Fibroblast of skin of left quadriceps (primary cell): Measurements from ENCODE around the gene ARMS2.

Source experiments
- DNase-seq, 2 experiments: peaks; one replicate each; pipeline ENCODE4 v3.0.0-alpha.2; 2013; ENCODE audit warnings: low read depth in 2 of 2

ARMS2 gene

GRCh38 chr10:122471531-122472177 is 17.2 kb downstream of the ARMS2 start:
- DNase-seq, result no peak

GRCh38 chr10:122473116-122473515 is 18.7 kb downstream of the ARMS2 start:
- no peak for DNase-seq

- DNase-seq, result no peak
Measured at GRCh38 chr10:122474131-122474818, 19.8 kb downstream of the ARMS2 start.

GRCh38 chr10:122475100-122475499 is 20.6 kb downstream of the ARMS2 start:
- DNase-seq, result no peak

DNA sequence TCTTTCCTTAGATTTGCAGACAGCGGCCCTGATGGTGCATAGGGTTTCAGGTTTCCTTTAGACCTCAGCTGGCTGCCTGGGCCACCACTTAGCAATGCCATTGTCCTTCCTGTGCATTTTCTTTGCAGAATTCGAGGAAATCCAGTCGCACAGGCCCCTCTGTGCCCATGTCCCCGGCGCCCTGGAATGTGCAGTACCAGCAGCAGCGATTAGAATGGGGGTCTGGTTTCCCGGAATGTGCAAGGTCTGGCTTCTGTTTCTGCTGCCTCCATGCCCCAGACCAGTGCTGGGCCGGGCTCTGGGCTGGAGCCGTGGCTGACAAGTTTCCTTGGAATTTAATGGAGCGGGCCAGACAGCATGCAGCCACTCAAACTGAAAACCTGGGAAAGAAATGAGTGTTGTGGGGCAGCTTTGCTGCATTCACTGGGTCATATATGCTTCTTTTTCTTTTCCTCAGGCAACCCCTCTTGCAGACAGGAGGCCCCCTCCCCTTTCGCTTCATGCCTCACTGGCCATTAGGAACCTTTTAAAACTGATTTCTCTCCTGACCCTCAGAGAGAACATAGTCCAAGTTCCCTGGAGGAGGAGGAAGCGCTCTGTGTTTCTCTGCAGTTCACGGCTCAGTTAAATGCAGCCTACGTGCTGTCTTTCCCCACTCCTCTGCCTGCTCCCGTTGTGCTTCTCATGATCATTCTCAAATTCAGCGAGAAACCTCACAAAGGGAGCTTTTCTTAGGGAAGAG is 21.3 kb downstream of the ARMS2 start:
- no peak for DNase-seq

- no peak for DNase-seq
Measured at GRCh38 chr10:122476333-122476695, 21.9 kb downstream of the ARMS2 start.

GRCh38 chr10:122477436-122477835 is 23.0 kb downstream of the ARMS2 start:
- DNase-seq, result no peak

- DNase-seq, result no peak
Measured at GRCh38 chr10:122478971-122479370, 24.5 kb downstream of the ARMS2 start.

DNA sequence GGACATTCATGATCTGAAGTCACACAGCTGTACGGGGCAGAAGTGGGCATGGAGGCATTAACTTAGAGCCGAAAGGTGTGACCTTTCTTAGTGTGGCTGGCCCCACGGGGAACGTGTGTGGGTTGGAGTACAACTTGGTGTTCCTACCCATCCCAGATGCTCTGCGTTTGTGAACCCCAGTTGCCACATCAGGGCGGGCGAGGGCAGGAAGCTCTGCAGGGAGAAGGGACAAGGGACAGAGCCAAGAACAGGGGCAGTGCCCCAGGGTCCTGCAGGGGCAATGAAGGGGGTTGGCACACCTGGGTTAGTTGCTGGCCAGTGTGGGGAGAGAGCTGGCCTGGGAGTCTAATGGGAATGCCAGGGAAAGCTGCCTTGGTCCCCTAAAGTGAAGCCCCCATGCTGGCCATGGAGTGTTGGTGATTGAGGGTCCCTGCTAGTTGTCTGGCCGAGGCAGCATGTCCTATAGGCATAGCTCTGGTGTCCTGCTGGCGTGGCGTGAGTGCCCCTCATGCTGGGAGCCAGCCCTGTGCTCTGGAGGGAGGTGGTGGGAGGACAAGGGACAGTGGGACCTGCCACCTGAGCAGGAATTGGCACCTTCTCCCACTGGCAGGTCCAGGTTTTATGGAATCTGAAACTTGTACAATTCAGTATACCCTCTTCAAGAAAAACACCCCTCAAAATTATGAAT is 25.8 kb downstream of the ARMS2 start:
- DNase-seq, result no peak

DNA sequence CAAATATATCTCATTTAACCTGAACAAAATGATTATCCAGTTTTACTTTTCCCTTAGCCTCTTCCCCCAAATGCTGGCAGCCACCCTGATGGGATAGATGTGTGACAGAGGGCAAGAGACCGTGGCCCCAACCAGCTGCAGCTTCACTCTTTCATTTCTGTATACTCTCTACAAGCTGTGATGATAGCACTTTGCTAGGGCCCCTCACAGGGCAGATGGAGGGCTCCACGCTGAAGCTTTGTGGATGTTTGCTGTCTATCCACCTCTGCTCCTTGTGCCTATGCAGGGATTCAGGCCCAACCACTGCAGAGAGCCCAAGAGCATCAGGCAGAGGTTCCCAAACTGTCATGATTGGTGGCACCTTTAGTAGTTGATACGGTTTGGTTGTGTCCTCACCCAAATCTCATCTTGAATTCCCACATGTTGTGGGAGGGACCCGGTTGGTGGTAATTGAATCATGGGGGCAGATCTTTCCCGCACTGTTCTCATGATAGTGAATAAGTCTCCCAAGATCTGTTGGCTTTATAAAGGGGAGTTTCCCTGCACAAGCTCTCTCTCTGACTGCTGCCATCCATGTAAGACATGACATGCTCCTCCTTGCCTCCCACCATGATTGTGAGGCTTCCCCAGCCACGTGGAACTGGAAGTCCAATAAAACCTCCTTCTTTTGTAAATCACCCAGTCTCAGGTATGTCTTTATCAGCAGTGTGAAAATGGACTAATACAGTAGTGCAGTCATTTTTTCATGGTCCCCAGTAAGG is 27.0 kb downstream of the ARMS2 start:
- DNase-seq, result no peak

DNA sequence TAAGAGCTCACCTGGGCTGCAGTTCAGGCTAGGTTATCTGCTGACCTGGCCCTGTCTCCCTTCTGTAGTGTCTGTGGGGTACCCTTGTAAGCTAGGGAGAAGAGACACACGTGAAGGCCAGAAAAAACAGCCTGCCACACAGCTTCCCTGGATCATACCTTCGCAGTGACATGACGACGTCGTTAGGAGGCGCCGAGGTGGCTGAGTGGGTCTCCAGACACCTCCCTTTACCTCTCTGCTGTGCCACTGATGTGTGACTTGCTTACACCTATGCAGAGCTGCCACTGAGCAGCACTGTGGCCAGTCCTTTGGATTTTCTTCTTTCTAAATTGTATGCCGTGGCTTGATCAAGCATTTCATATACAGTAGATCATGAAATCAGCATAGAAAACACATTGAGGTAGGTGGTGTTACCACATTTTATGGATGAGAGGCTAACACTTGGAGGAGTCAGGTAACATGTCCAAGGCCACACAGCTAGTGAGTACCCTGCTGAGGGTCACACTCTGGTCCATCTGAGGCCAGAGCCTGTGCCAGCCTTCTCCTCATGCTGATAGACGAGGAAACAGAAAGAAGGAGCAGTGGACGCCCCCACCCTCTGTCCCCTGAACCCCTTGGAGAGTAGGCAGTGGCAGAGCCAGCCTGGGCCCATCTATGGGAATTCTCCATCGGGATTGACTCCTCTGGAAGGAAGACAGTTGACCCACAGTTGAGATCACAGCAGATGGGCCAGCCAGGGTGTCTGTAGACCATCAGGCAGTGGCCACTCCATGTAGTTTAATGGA is 30.0 kb downstream of the ARMS2 start:
- no peak for DNase-seq

GRCh38 chr10:122485670-122486069 is 31.2 kb downstream of the ARMS2 start:
- DNase-seq, result no peak

- DNase-seq, result no peak
Measured at GRCh38 chr10:122486406-122487080, 32.1 kb downstream of the ARMS2 start.

GRCh38 chr10:122487174-122487765 is 32.8 kb downstream of the ARMS2 start:
- no peak for DNase-seq

GRCh38 chr10:122490268-122490667 is 35.8 kb downstream of the ARMS2 start:
- no peak for DNase-seq

GRCh38 chr10:122490786-122491680 is 36.6 kb downstream of the ARMS2 start:
- DNase-seq, result no peak

GRCh38 chr10:122492006-122492405 is 37.6 kb downstream of the ARMS2 start:
- no peak for DNase-seq

DNA sequence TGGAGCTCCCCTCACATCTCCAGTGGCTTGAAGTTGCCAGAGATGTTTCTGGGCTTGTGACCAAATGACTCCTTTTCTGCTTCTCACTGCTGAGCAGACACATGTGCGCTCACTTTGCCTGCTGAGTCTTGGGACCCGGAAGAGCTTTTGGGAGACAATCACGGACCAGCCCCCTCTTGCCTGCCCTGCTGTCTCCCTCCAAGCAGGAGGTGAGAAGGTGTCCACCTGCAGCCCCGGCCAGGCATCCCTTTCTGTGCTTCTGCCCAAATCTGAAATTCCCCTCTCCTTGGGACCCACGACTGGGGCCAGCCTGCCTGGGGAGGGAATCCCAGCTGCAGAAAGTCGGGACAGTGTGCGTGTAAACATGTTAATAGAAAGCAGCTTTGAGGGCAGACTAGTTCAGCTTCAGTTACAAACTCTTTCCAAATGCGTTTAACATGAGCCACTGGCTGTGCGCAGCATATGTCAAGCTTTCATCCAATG is 38.6 kb downstream of the ARMS2 start:
- peak in 1 of 2 experiments; percentile 40 for DNase-seq

- DNase-seq, result no peak
Measured at GRCh38 chr10:122493761-122494160, 39.3 kb downstream of the ARMS2 start.
